ENCODE results near the gene ZBP1.

The ZBP1 gene

DNA sequence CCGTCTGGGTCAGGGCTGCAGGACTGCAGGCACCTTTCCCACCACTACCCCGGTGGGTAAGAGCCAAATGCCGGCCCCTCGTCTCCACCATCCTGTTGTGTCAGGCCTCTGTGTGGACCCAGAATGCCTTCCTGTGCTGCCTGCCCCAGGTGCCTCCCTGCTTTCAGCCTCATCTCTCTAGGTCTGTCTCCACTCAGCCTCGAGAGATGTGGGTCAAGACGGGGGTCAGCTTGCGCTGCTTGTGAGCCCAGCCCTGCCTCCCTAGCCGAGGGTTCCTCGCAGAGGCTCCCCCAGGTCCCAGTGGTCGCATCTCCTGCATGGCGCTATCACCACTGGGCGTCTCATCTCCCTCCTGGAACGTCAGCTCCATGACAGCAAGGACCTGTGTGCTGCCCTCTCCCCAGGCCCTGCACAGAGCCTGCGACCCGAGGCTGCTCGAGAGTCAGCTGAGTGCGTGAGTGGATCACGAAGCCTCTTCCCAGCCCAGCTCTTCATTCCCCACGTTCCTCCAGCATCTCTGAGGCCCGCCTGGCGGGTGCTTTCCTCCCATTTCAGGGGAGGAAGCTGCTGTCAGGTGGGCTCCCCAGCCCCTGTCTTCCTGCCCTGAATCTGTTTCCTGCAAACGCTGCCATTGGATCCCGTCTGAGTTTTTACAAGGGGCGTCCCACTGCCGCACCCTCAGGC is 38.7 kb upstream of the ZBP1 start:
- TF ChIP-seq TAF1 (IDR thresholded peaks at IDR 0.05; ENCODE audit: low read depth): no peak
- TF ChIP-seq TCF12 (IDR thresholded peaks at IDR 0.05; ENCODE audit: low read depth): no peak
- no peak for TF ChIP-seq EGR1 (IDR thresholded peaks at IDR 0.05)
- no peak for TF ChIP-seq FOXM1 (IDR thresholded peaks at IDR 0.05; ENCODE audit: borderline replicate concordance, low read depth)
- TF ChIP-seq ZBTB7A (IDR thresholded peaks at IDR 0.05; ENCODE audit: low read depth): no peak
- TF ChIP-seq TEAD4 (IDR thresholded peaks at IDR 0.05): no peak
- TF ChIP-seq CREB1 (IDR thresholded peaks at IDR 0.05; ENCODE audit: low read depth): no peak
- no peak for TF ChIP-seq YY1 (IDR thresholded peaks at IDR 0.05; ENCODE audit: low read depth)
- TF ChIP-seq, protein P1, sequence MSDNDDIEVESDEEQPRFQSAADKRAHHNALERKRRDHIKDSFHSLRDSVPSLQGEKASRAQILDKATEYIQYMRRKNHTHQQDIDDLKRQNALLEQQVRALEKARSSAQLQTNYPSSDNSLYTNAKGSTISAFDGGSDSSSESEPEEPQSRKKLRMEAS (IDR thresholded peaks at IDR 0.05): no peak
- TF ChIP-seq, protein P2, sequence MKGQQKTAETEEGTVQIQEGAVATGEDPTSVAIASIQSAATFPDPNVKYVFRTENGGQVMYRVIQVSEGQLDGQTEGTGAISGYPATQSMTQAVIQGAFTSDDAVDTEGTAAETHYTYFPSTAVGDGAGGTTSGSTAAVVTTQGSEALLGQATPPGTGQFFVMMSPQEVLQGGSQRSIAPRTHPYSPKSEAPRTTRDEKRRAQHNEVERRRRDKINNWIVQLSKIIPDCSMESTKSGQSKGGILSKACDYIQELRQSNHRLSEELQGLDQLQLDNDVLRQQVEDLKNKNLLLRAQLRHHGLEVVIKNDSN (IDR thresholded peaks at IDR 0.05): no peak
- TF ChIP-seq CEBPB (IDR thresholded peaks at IDR 0.05): no peak
- no peak for TF ChIP-seq RAD21 (IDR thresholded peaks at IDR 0.05; ENCODE audit: low read depth)
- TF ChIP-seq, protein P3, sequence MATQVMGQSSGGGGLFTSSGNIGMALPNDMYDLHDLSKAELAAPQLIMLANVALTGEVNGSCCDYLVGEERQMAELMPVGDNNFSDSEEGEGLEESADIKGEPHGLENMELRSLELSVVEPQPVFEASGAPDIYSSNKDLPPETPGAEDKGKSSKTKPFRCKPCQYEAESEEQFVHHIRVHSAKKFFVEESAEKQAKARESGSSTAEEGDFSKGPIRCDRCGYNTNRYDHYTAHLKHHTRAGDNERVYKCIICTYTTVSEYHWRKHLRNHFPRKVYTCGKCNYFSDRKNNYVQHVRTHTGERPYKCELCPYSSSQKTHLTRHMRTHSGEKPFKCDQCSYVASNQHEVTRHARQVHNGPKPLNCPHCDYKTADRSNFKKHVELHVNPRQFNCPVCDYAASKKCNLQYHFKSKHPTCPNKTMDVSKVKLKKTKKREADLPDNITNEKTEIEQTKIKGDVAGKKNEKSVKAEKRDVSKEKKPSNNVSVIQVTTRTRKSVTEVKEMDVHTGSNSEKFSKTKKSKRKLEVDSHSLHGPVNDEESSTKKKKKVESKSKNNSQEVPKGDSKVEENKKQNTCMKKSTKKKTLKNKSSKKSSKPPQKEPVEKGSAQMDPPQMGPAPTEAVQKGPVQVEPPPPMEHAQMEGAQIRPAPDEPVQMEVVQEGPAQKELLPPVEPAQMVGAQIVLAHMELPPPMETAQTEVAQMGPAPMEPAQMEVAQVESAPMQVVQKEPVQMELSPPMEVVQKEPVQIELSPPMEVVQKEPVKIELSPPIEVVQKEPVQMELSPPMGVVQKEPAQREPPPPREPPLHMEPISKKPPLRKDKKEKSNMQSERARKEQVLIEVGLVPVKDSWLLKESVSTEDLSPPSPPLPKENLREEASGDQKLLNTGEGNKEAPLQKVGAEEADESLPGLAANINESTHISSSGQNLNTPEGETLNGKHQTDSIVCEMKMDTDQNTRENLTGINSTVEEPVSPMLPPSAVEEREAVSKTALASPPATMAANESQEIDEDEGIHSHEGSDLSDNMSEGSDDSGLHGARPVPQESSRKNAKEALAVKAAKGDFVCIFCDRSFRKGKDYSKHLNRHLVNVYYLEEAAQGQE (IDR thresholded peaks at IDR 0.05; ENCODE audit: low read depth): no peak

DNA sequence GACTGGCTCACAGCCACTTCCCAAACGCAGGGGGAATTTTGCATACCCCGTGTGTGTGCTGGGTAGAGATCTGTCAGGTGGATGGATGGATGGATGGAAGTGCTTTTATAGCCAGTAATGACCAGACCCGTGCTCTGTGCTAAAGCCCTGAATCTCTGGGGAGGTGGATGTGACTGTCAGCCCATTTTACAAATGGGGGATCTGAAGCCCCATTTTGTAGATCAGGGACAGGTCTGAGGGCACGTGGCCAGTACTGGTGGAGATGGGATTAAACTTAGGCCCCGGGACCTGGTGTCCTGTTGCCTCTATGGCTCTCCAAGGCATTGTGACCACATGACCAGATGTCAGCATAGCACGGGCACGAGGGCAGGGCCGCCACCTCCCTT is 38.2 kb upstream of the ZBP1 start:
- TF ChIP-seq TEAD4 (IDR thresholded peaks at IDR 0.05) (no peak), NFIC (IDR thresholded peaks at IDR 0.05) (no peak), ZBTB7A (IDR thresholded peaks at IDR 0.05; ENCODE audit: low read depth) (no peak), TAF1 (IDR thresholded peaks at IDR 0.05; ENCODE audit: low read depth) (no peak), EGR1 (IDR thresholded peaks at IDR 0.05) (no peak), YY1 (IDR thresholded peaks at IDR 0.05; ENCODE audit: low read depth) (no peak), CEBPB (IDR thresholded peaks at IDR 0.05) (no peak), FOXM1 (IDR thresholded peaks at IDR 0.05; ENCODE audit: borderline replicate concordance, low read depth) (no peak), RAD21 (IDR thresholded peaks at IDR 0.05; ENCODE audit: low read depth) (no peak), EP300 (IDR thresholded peaks at IDR 0.05; ENCODE audit: borderline replicate concordance) (no peak), TCF12 (IDR thresholded peaks at IDR 0.05; ENCODE audit: low read depth) (no peak), CREB1 (IDR thresholded peaks at IDR 0.05; ENCODE audit: low read depth) (no peak)
- TF ChIP-seq, protein P3 (IDR thresholded peaks at IDR 0.05; ENCODE audit: low read depth): no peak
- TF ChIP-seq, protein P1 (IDR thresholded peaks at IDR 0.05): no peak
- TF ChIP-seq, protein P2 (IDR thresholded peaks at IDR 0.05): no peak

DNA sequence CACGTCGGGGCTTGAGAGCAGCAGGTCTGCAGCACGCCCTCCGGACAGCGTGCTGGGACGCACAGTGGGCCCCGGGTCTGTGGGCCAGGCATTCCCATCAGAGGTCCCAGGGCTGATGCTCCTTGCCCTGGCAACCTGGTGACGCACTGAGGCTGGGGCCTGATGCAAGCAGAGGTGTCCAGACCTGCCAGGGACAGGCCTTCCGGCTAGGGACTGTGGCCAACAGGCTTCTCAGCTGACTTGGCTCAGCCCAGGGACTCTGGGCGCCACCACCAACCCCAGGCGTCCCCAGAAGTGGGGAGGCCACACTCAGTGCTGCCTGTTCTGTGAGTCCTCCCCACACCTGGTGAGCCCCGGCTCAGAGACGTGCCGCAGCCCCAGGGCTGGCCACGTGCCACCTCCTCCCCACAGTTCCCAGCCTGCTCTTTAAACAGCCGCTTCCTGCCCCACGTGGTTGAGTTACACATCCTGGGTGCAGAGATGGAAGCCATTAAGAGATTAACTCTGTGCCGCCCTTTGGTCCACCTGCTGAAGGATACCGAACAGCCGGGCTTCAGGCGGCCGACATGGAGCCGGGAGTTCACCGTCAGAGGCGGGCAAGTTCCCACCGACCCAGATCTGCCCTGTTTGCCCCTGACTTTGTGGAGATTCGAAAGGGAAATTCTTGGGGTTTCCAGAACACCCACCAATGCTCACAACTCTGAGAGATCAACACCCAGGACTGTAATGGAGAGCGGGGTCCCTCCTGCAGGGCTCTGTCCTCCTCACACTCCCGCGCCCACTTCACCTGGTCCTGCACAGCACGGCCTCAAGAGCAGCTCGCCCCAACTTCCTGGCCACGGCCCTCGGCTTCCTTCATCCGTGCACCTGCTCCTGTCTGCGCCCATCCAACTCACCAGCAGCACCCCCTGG is 37.6 kb upstream of the ZBP1 start:
- TF ChIP-seq ZBTB7A (IDR thresholded peaks at IDR 0.05; ENCODE audit: low read depth) (no peak), EP300 (IDR thresholded peaks at IDR 0.05; ENCODE audit: borderline replicate concordance) (no peak), CEBPB (IDR thresholded peaks at IDR 0.05) (no peak), YY1 (IDR thresholded peaks at IDR 0.05; ENCODE audit: low read depth) (no peak), EGR1 (IDR thresholded peaks at IDR 0.05) (no peak), NFIC (IDR thresholded peaks at IDR 0.05) (no peak), CREB1 (IDR thresholded peaks at IDR 0.05; ENCODE audit: low read depth) (no peak), FOXM1 (IDR thresholded peaks at IDR 0.05; ENCODE audit: borderline replicate concordance, low read depth) (no peak)
- TF ChIP-seq, protein P1 (IDR thresholded peaks at IDR 0.05): no peak

DNA sequence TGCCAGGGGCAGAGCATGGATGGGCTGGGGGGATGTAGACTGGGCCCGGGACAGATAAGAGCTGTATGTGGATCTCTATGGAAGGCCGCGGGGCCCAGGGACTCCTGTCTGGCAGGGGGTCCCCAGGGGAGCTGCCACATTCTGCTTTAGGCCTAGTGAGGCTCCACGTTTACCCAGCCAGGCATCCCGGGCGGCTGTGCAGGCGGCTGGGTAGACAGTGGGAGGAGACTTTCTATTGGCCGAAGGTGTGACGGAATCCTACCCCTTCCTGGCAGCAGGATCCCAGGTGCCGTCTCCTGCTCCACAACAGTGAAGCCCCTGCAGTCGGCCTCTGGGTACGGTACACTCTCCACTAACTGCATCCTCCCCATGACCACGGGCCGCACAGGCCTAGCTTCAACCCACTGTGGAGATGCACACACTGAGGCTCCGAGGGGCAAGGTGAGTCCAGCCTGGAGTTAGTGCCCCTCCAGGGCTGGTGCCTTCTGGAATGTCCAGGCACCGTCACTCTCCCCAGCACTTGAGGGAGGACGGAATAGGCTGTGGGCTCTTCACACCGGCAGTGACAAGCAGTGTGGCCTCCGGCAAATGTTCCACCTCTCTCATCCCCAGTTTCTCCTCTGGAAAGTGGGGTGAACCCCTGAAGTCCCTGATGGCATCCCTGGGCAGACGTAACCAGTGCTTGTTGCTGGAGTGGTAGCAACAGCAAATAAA is 36.8 kb upstream of the ZBP1 start:
- TF ChIP-seq, protein P1 (IDR thresholded peaks at IDR 0.05): no peak
- TF ChIP-seq YY1 (IDR thresholded peaks at IDR 0.05; ENCODE audit: low read depth) (no peak), TAF1 (IDR thresholded peaks at IDR 0.05; ENCODE audit: low read depth) (no peak), TCF12 (IDR thresholded peaks at IDR 0.05; ENCODE audit: low read depth) (no peak), ZBTB7A (IDR thresholded peaks at IDR 0.05; ENCODE audit: low read depth) (no peak), FOXM1 (IDR thresholded peaks at IDR 0.05; ENCODE audit: borderline replicate concordance, low read depth) (no peak), EP300 (IDR thresholded peaks at IDR 0.05; ENCODE audit: borderline replicate concordance) (no peak), CREB1 (IDR thresholded peaks at IDR 0.05; ENCODE audit: low read depth) (no peak), RAD21 (IDR thresholded peaks at IDR 0.05; ENCODE audit: low read depth) (no peak), EGR1 (IDR thresholded peaks at IDR 0.05) (no peak), CEBPB (IDR thresholded peaks at IDR 0.05) (no peak), NFIC (IDR thresholded peaks at IDR 0.05) (no peak), TEAD4 (IDR thresholded peaks at IDR 0.05) (no peak)
- TF ChIP-seq, protein P2 (IDR thresholded peaks at IDR 0.05): no peak
- TF ChIP-seq, protein P3 (IDR thresholded peaks at IDR 0.05; ENCODE audit: low read depth): no peak
